K562 (cell line): ENCODE data around the gene PRKG1. TPM values are rescaled to one million over a fixed set of nuclear protein-coding genes. Genes with fewer than 3 reads are reported as not detected.
"Not testable (repeated sequence)": the region's sequence is repeated elsewhere in the genome, so short reads cannot be mapped to it uniquely, and the experiment has no call there.

Experiments used
- ATAC-seq: fragments of 200-7000 bp; cut with Tn5 transposase; 3 replicates; pipeline ENCODE4 v1.9.1; 2020; ENCODE audit warnings: moderate library complexity
- BruUV-seq: library from RNA; stranded (reverse); fragments of 400-500 nt; replicated peaks from 2 replicates; lab custom pipeline; 2021; lab: Mats Ljungman, UMichigan
- CTCF ChIA-PET: fragments of 300-600 bp; formaldehyde crosslinking; extraction: SDS; loops from one replicate; lab custom pipeline; 2021; ENCODE audit warnings: low intra/inter-chr PET ratio; lab: Yijun Ruan, JAX
- POLR2A ChIA-PET: fragments of 300-600, 350-650 bp; sonication (Branson Sonifier 250); formaldehyde crosslinking; extraction: SDS; loops from one replicate; lab custom pipeline; 2021; ENCODE audit warnings: antibody characterized with exemption, inconsistent platforms; lab: Yijun Ruan, JAX
- DNase-seq, 4 experiments: peaks; one replicate each; pipeline versions ENCODE4 v3.0.0 to v3.0.0-alpha.2; 2011 to 2018; ENCODE audit warnings: low spot score in 3 of 4, mixed read lengths in 3 of 4; ENCODE audit errors: extremely low read depth in 1 of 4
- FAIRE-seq: peaks from 2 replicates; lab custom pipeline; 2011; peaks lifted over from hg19 to GRCh38; lab: Jason Lieb, UNC
- H2AFZ ChIP-seq: 2 replicates; pipeline ENCODE4 v1.6.0; 2011; ENCODE audit warnings: low read depth, low read length, control low read depth, inconsistent platforms
- H3K27ac ChIP-seq: fragments of 200-600 bp; 3 replicates; pipeline ENCODE4 v1.8.0; 2011; ENCODE audit warnings: low read depth, mild to moderate bottlenecking, control low read depth, inconsistent platforms, low read length, moderate library complexity, mixed read lengths; ENCODE audit errors: extremely low read depth
- H3K27me3 ChIP-seq, 2 experiments: fragments of 300-600 bp in 1 of 2; 2 replicates in 1 of 2; 3 replicates in 1 of 2; pipeline versions ENCODE4 v1.6.0 to v1.8.0; 2011; ENCODE audit warnings: inconsistent platforms in 2 of 2, low read length in 2 of 2, mild to moderate bottlenecking in 1 of 2, mixed read lengths in 1 of 2, moderate library complexity in 1 of 2; ENCODE audit not compliant: control insufficient read depth in 2 of 2, insufficient read depth in 2 of 2
- H3K36me3 ChIP-seq: fragments of 300-600 bp; 3 replicates; pipeline ENCODE4 v1.8.0; 2011; ENCODE audit warnings: mild to moderate bottlenecking, low read length, inconsistent platforms; ENCODE audit not compliant: control insufficient read depth, insufficient read depth
- H3K4me1 ChIP-seq, 2 experiments: fragments of 200-600 bp in 1 of 2; replicated peaks in 1 of 2; 2 replicates in 1 of 2; 3 replicates in 1 of 2; pipeline versions ENCODE4 v1.5.1 to v1.8.0; 2011; ENCODE audit warnings: inconsistent platforms in 2 of 2, low read length in 2 of 2, mild to moderate bottlenecking in 1 of 2, mixed read lengths in 1 of 2, moderate library complexity in 1 of 2; ENCODE audit not compliant: control insufficient read depth in 2 of 2, insufficient read depth in 2 of 2
- H3K4me2 ChIP-seq: 2 replicates; pipeline ENCODE4 v1.6.1; 2011; ENCODE audit warnings: low read length, control low read depth, inconsistent platforms, mixed read lengths; ENCODE audit not compliant: insufficient read depth
- H3K4me3 ChIP-seq: fragments of 200-600 bp; sonication (generic), shearing (Covaris generic); 2 replicates; pipeline ENCODE4 v1.5.1; 2016; ENCODE audit warnings: control low read depth, inconsistent platforms
- H3K79me2 ChIP-seq: fragments of 200-600 bp; 3 replicates; pipeline ENCODE4 v1.8.0; 2011; ENCODE audit warnings: low read length, inconsistent platforms; ENCODE audit not compliant: control insufficient read depth, insufficient read depth
- H3K9ac ChIP-seq, 2 experiments: 2 replicates each; pipeline versions ENCODE4 v1.6.0 to v1.6.1; 2011; ENCODE audit warnings: low read depth in 2 of 2, low read length in 2 of 2, control low read depth in 1 of 2, inconsistent platforms in 1 of 2, mild to moderate bottlenecking in 1 of 2, mixed read lengths in 1 of 2; ENCODE audit not compliant: insufficient read depth in 1 of 2
- H3K9me1 ChIP-seq: one replicate; pipeline ENCODE4 v1.6.0; 2011; ENCODE audit warnings: inconsistent platforms, mild to moderate bottlenecking, low read length, moderate library complexity; ENCODE audit not compliant: control insufficient read depth, insufficient read depth
- H3K9me3 ChIP-seq: replicated peaks from 2 replicates; pipeline ENCODE4 v1.5.1; 2011; ENCODE audit warnings: low read depth, low read length, inconsistent platforms; ENCODE audit not compliant: control insufficient read depth, insufficient read depth
- H4K20me1 ChIP-seq: replicated peaks from 2 replicates; pipeline ENCODE4 v1.6.1; 2011; ENCODE audit warnings: low read length, inconsistent platforms, mixed read lengths; ENCODE audit not compliant: control insufficient read depth, insufficient read depth
- BHLHE40 ChIP-seq: IDR thresholded peaks from 2 replicates; pipeline ENCODE4 v1.6.1; 2011; ENCODE audit warnings: low read length, improper control_type of control experiment
- DNMT1 ChIP-seq: fragments of 450-650 bp; IDR thresholded peaks from 2 replicates; pipeline ENCODE4 v1.6.1; 2016; ENCODE audit warnings: antibody characterized with exemption, mild to moderate bottlenecking
- FOS ChIP-seq: IDR thresholded peaks from 3 replicates; pipeline ENCODE4 v1.6.1; 2011; ENCODE audit not compliant: insufficient read length; ENCODE audit errors: extremely low read depth
- HNRNPL ChIP-seq: fragments of 200-400 bp; formaldehyde crosslinking; IDR thresholded peaks from 2 replicates; pipeline ENCODE4 v1.6.1; 2017; ENCODE audit warnings: low read depth, mild to moderate bottlenecking, low read length
- MAFG ChIP-seq: fragments of 450-650 bp; conservative IDR thresholded peaks from 2 replicates; pipeline ENCODE4 v1.6.1; 2016; ENCODE audit warnings: missing genetic modification characterization, missing compliant biosample characterization
- SIX5 ChIP-seq, 2 experiments: IDR thresholded peaks; 2 replicates each; pipeline ENCODE4 v1.6.1; 2011; ENCODE audit warnings: low read length in 2 of 2, borderline replicate concordance in 1 of 2, low read depth in 1 of 2, mild to moderate bottlenecking in 1 of 2, moderate library complexity in 1 of 2; ENCODE audit not compliant: insufficient read depth in 1 of 2
- ZSCAN29 ChIP-seq: fragments of 450-650 bp; IDR thresholded peaks from 2 replicates; pipeline ENCODE4 v1.6.1; 2017
- WGBS: fragments of 100-300 bp; shearing (Covaris generic); methylation state at CpG from one replicate; pipeline ENCODE4 v1.1.6; 2016; ENCODE audit warnings: low coverage, mixed read lengths; ENCODE audit not compliant: insufficient coverage; ENCODE audit errors: missing lambda C conversion rate; 5-methylcytosine and 5-hydroxymethylcytosine counted together
- in situ Hi-C: fragments of 300-500 bp; cut with MboI; formaldehyde crosslinking; loops from 4 replicates; pipeline ENCODE4 v1.15.0; 2018; ENCODE audit warnings: inconsistent platforms, mixed read lengths
- intact Hi-C: fragments of 100-400 bp; cut with micrococcal nuclease; formaldehyde crosslinking; loops from 2 replicates; pipeline ENCODE4 v1.14.2; 2022
- polyA plus RNA-seq, 8 experiments: library from polyadenylated mRNA; depleted of rRNA in 4 of 8; stranded (reverse) in 5 of 8; unstranded in 3 of 8; fragments of >200 nt; fragmentation: Nextera tagmentation in 2 of 8; fragmentation: Illumina TruSeq in 1 of 8; extraction: Ambion mirVana in 2 of 8; extraction: Trizol in 1 of 8; gene quantifications; 2 replicates each; pipeline versions ENCODE4 v1.2.1 to v1.2.3, GENCODE V29; 2011 to 2014; ENCODE audit warnings: inconsistent platforms in 1 of 8, missing spikeins in 1 of 8
- total RNA-seq, 7 experiments: library from RNA; depleted of rRNA in 6 of 7; stranded (reverse); fragments of >200 nt in 6 of 7; fragmentation: Illumina TruSeq in 2 of 7; extraction: Trizol in 2 of 7; gene quantifications; 2 replicates each; pipeline versions ENCODE4 v1.2.1 to v1.2.3, GENCODE V29; 2011 to 2021; ENCODE audit warnings: low replicate concordance in 1 of 7

Gene PRKG1
- total and polyA plus RNA-seq, 9 of the 15 experiments (the other 6 are each of a cell fraction or from before 2014, with no cell fraction given) = 0.22 TPM; not detected in 8

- Histone ChIP-seq H3K9me1 (no peaks in the 10 kb centered on the region), H2AFZ (no peak overlapping the region), H3K27ac (no peak overlapping the region), H3K36me3 (no peaks in the 10 kb centered on the region), H3K4me3 (no peak overlapping the region), H4K20me1 (no peaks in the 10 kb centered on the region), H3K4me1 (no peaks in the 10 kb centered on the region), H3K27me3 (no peaks in the 10 kb centered on the region), H3K79me2 (no peaks in the 10 kb centered on the region), H3K9me3 (no peaks in the 10 kb centered on the region), H3K9ac (no peak overlapping the region), H3K4me2 (no peak overlapping the region)
- intact Hi-C loops (no loop called here), in situ Hi-C loops (no loop called here)
- ATAC-seq (no peak), FAIRE-seq (no peak), DNase-seq (no peak)
- 1% methylated on average over 4 of the region's 4 CpGs for WGBS
- CTCF ChIA-PET = no interaction called here
- POLR2A ChIA-PET = no interaction called here
- TF ChIP-seq SIX5 (IDR thresholded peaks at IDR 0.05; ENCODE audit: borderline replicate concordance in 1 of 2, insufficient read depth in 1 of 2, low read depth in 1 of 2, low read length in 2 of 2) (no peak), FOS (no peak), MAFG (tag) (no peak), DNMT1 (no peak), HNRNPL (no peak), BHLHE40 (no peak), ZSCAN29 (no peak)
- BruUV-seq = no TSS peak
These were observed 266.7 kb downstream of the PRKG1 start for GRCh38 chr10:51340845-51341610.

- WGBS = 0% methylated on average over 3 of the region's 3 CpGs
- H3K4me3 ChIP-seq, in situ Hi-C loops, H3K27ac ChIP-seq, POLR2A ChIA-PET, H4K20me1 ChIP-seq, H3K36me3 ChIP-seq, H3K4me2 ChIP-seq, H3K9ac ChIP-seq, FAIRE-seq, DNase-seq, ATAC-seq, intact Hi-C loops, H3K27me3 ChIP-seq, H2AFZ ChIP-seq, BruUV-seq, H3K9me3 ChIP-seq, H3K4me1 ChIP-seq, H3K9me1 ChIP-seq, CTCF ChIA-PET, H3K79me2 ChIP-seq: not testable (repeated sequence)
These were observed 267.5 kb downstream of the PRKG1 start for GRCh38 chr10:51341745-51342144.
